ENCODE measurements around the gene CCL17. TPM values are rescaled to one million over a fixed set of nuclear protein-coding genes. Genes with fewer than 3 reads are reported as not detected.

CCL17 gene
- polyA plus RNA-seq, 1 donor, result 0.30 TPM

GRCh38 chr16:57452021-57452420, 47.5 kb downstream of the CCL17 start:
- DNase-seq, result no peak
- H3K4me3 ChIP-seq (ENCODE audit: low read length), result no peak overlapping the region
- no peak overlapping the region for H3K27ac ChIP-seq (ENCODE audit: low read length)
- H3K4me1 ChIP-seq (ENCODE audit: control insufficient read depth, insufficient read depth, low read length), result peaks cover 7% of the 10 kb centered on the region
- H3K27me3 ChIP-seq (ENCODE audit: control insufficient read depth, insufficient read depth, low read length), result no peaks in the 10 kb centered on the region
- H3K9me3 ChIP-seq (ENCODE audit: control insufficient read depth, low read depth, low read length), result no peaks in the 10 kb centered on the region
- H3K36me3 ChIP-seq (ENCODE audit: control insufficient read depth, insufficient read depth, low read length), result peaks cover 58% of the 10 kb centered on the region
- WGBS (ENCODE audit: insufficient coverage, low lambda C conversion rate), result no CpG with 5 or more reads among the region's 10 CpGs

DNA sequence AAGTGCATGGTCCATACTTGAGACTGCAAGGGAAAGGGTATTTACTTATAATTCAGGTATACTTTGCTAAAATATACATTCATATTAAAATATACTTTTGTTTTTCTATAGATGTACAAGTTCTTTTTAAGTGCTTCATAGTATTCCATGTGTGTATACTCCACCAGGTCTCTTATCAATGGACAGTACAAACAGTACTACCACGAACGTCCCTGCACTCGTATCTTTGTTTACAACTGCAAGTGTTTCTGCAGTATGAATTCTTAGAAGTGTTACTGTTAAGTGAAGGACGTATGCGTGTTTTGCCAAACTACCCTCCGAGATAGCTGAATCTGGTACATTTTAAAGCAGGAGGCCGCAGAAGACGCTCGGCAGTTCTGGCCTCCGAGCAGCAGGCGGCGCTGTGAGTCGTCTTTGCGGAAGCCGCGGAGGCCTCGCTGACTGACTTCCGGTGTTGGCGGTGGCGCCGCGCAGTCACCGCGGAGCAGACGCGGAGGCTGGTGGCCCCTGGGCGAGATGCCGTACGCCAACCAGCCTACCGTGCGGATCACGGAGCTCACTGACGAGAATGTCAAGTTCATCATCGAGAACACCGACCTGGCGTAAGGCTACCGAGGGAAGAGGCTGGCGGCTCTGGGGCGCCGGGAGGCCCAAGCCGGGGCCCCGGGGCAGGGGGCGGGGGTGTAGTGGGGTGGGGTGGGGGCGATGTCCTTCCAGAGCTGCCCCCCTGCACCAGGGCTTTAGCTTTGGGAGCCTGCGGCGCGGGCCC, 57.8 kb downstream of the CCL17 start, which contains the start of gene POLR2C:
POLR2C (plus strand) TSS at position 471 of the 769 bp plus-strand sequence; CDS start at position 517, 46 bp downstream.
- no CpG with 5 or more reads among the region's 47 CpGs for WGBS (ENCODE audit: insufficient coverage, low lambda C conversion rate)
- peak within 1 kb of the TSS; percentile 85 for H3K4me3 ChIP-seq (ENCODE audit: low read length)
- H3K9me3 ChIP-seq (ENCODE audit: control insufficient read depth, low read depth, low read length), result no peaks in the 10 kb centered on the region
- H3K4me1 ChIP-seq (ENCODE audit: control insufficient read depth, insufficient read depth, low read length), result no peaks in the 10 kb centered on the region
- peak; percentile 84 to 86 for DNase-seq
- H3K27ac ChIP-seq (ENCODE audit: low read length), result no peak within 1 kb of the TSS
- H3K36me3 ChIP-seq (ENCODE audit: control insufficient read depth, insufficient read depth, low read length), result peaks cover 71% of the 10 kb centered on the region
- H3K27me3 ChIP-seq (ENCODE audit: control insufficient read depth, insufficient read depth, low read length), result no peaks in the 10 kb centered on the region

- no peak overlapping the region for H3K27ac ChIP-seq (ENCODE audit: low read length)
- H3K4me3 ChIP-seq (ENCODE audit: low read length), result peak overlapping the region; percentile 85
- H3K9me3 ChIP-seq (ENCODE audit: control insufficient read depth, low read depth, low read length), result no peaks in the 10 kb centered on the region
- WGBS (ENCODE audit: insufficient coverage, low lambda C conversion rate), result no CpG with 5 or more reads among the region's 16 CpGs
- H3K27me3 ChIP-seq (ENCODE audit: control insufficient read depth, insufficient read depth, low read length), result no peaks in the 10 kb centered on the region
- peaks cover 70% of the 10 kb centered on the region for H3K36me3 ChIP-seq (ENCODE audit: control insufficient read depth, insufficient read depth, low read length)
- DNase-seq, result no peak
- no peaks in the 10 kb centered on the region for H3K4me1 ChIP-seq (ENCODE audit: control insufficient read depth, insufficient read depth, low read length)
These were observed 58.4 kb downstream of the CCL17 start for GRCh38 chr16:57462978-57463362.

DNA sequence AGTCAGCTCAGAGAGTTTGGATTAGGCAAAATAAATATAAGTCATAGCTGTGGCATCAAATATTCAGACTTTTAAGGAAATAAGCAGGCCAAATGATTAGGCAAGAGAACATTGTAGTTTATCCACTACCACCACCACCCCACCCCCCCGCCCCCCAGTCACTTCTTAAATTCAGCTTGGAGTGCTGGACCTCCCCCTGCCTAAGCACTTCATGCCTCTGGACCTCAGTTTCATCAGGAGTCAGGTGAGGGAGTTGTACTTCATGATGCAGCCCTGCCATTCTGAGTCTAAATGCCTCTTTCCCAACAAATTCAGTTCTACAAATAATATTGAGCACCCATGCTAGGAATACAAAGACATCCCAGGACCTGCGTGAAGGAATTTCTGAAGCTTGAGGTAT, 60.0 kb downstream of the CCL17 start:
- WGBS (ENCODE audit: insufficient coverage, low lambda C conversion rate), result no CpG with 5 or more reads among the region's 2 CpGs
- H3K36me3 ChIP-seq (ENCODE audit: control insufficient read depth, insufficient read depth, low read length), result peaks cover 70% of the 10 kb centered on the region
- DNase-seq, result no peak

More for the DNA sequence above, 60.0 kb downstream of the CCL17 start:
- H3K4me3 ChIP-seq (ENCODE audit: low read length), result no peak overlapping the region
- no peaks in the 10 kb centered on the region for H3K27me3 ChIP-seq (ENCODE audit: control insufficient read depth, insufficient read depth, low read length)
- H3K9me3 ChIP-seq (ENCODE audit: control insufficient read depth, low read depth, low read length), result no peaks in the 10 kb centered on the region
- no peak overlapping the region for H3K27ac ChIP-seq (ENCODE audit: low read length)
- H3K4me1 ChIP-seq (ENCODE audit: control insufficient read depth, insufficient read depth, low read length), result peaks cover 7% of the 10 kb centered on the region

Other genes with a start within 250 kb of the CCL17 start
- gene PSME3IP1, start 218.7 kb upstream of the CCL17 start, polyA plus RNA-seq, result 99.4 TPM
- 44.3 TPM for gene RSPRY1, start 218.4 kb upstream of the CCL17 start, polyA plus RNA-seq
- gene ARL2BP, start 159.5 kb upstream of the CCL17 start, polyA plus RNA-seq, result 44.5 TPM
- gene PLLP, start 120.1 kb upstream of the CCL17 start, polyA plus RNA-seq, result 117 TPM
- 0.30 TPM for gene CCL22, start 46.0 kb upstream of the CCL17 start, polyA plus RNA-seq
- gene CX3CL1, start 32.3 kb upstream of the CCL17 start, polyA plus RNA-seq, result 30.6 TPM
- gene CIAPIN1, start 42.6 kb downstream of the CCL17 start, polyA plus RNA-seq, result 52.8 TPM
- gene COQ9, start 42.7 kb downstream of the CCL17 start, polyA plus RNA-seq, result 73.0 TPM
- gene POLR2C, start 57.9 kb downstream of the CCL17 start, polyA plus RNA-seq, result 76.6 TPM
- gene DOK4, start 81.7 kb downstream of the CCL17 start, polyA plus RNA-seq, result 113 TPM
- 5.6 TPM for gene CCDC102A, start 131.8 kb downstream of the CCL17 start, polyA plus RNA-seq
- 9.1 TPM for gene ADGRG5, start 137.9 kb downstream of the CCL17 start, polyA plus RNA-seq
- gene ADGRG1, start 223.9 kb downstream of the CCL17 start, polyA plus RNA-seq, result 102 TPM